ENCODE data around the gene MCU. TPM values are rescaled to one million over a fixed set of nuclear protein-coding genes. Genes with fewer than 3 reads are reported as not detected.

Gene MCU
- polyA plus RNA-seq, 1 donor (not counting 4 experiments of a cell fraction or from before 2014, with no cell fraction given): 103 TPM

- no peaks in the 10 kb centered on the region for H4K20me1 ChIP-seq (ENCODE audit: control insufficient read depth, extremely low read depth, insufficient read depth, low read length)
- H3K4me2 ChIP-seq (ENCODE audit: control insufficient read depth, extremely low read depth, insufficient read depth, low read depth, low read length): no peak overlapping the region
- H3K9me3 ChIP-seq (ENCODE audit: control insufficient read depth, low read depth, low read length): no peaks in the 10 kb centered on the region
- FAIRE-seq (no peak), DNase-seq (ENCODE audit: low read depth, low spot score) (no peak)
- no peak overlapping the region for H3K27ac ChIP-seq (ENCODE audit: control insufficient read depth, insufficient read depth, low read length)
- H3K27me3 ChIP-seq (ENCODE audit: control insufficient read depth, extremely low read depth, insufficient read depth, low read length): no peaks in the 10 kb centered on the region
- TF ChIP-seq CTCF (optimal IDR thresholded peaks at IDR 0.05 in 1 of 3, IDR thresholded peaks at IDR 0.05 in 1 of 3, conservative IDR thresholded peaks at IDR 0.05 in 1 of 3; ENCODE audit: extremely low read depth in 1 of 3, insufficient read depth in 2 of 3, low read length in 3 of 3) (no peak), EZH2 (IDR thresholded peaks at IDR 0.05; ENCODE audit: low read length) (no peak)
- dilution Hi-C loops (cut with MboI; ENCODE audit: extremely low pct_ligation_motif_present, low sequenced_read_pairs): no loop called here
- H3K9ac ChIP-seq (ENCODE audit: control insufficient read depth, extremely low read depth, insufficient read depth, low read length): no peak overlapping the region
- H3K9me1 ChIP-seq (ENCODE audit: control insufficient read depth, extremely low read depth, insufficient read depth, low read length): no peaks in the 10 kb centered on the region
- H3K79me2 ChIP-seq (ENCODE audit: control insufficient read depth, insufficient read depth, low read length): peaks cover 9% of the 10 kb centered on the region
- no peaks in the 10 kb centered on the region for H3K36me3 ChIP-seq (ENCODE audit: control insufficient read depth in 2 of 2, extremely low read depth in 1 of 2, insufficient read depth in 2 of 2, low read length in 2 of 2)
- H2AFZ ChIP-seq (ENCODE audit: control insufficient read depth, low read length): no peak overlapping the region
- no peak overlapping the region for H3K4me3 ChIP-seq (ENCODE audit: control insufficient read depth in 2 of 3, extremely low read depth in 1 of 3, insufficient read depth in 2 of 3, low read depth in 1 of 3, low read length in 3 of 3)
- H3K4me1 ChIP-seq (ENCODE audit: control insufficient read depth, extremely low read depth, insufficient read depth, low read length): no peaks in the 10 kb centered on the region
These were observed 134.4 kb downstream of the MCU start for GRCh38 chr10:72826346-72826745.

DNA sequence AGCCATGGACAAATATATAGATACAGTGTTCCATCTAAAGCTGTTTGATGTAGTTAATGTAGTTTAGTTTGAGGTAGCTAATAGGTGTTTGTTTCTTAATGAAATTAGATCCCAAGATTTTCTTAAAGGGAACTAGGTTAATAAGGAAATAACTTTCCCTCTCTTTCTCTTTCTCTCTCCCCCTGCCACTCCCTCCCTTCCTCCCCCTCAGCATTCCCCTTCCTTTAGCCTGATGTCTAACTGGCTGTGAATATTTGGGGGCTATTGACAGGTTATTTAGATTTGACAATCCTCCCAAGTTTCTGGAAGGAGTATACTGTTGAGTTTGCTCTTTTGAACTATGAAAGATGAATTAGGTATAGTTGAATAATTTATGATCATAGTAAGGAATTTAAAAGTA is 136.4 kb downstream of the MCU start:
- Histone ChIP-seq H3K4me1 (ENCODE audit: control insufficient read depth, extremely low read depth, insufficient read depth, low read length) (peaks cover 2% of the 10 kb centered on the region), H3K9me1 (ENCODE audit: control insufficient read depth, extremely low read depth, insufficient read depth, low read length) (no peaks in the 10 kb centered on the region), H3K27me3 (ENCODE audit: control insufficient read depth, extremely low read depth, insufficient read depth, low read length) (no peaks in the 10 kb centered on the region), H3K36me3 (ENCODE audit: control insufficient read depth in 2 of 2, extremely low read depth in 1 of 2, insufficient read depth in 2 of 2, low read length in 2 of 2) (no peaks in the 10 kb centered on the region), H3K79me2 (ENCODE audit: control insufficient read depth, insufficient read depth, low read length) (peaks cover 9% of the 10 kb centered on the region), H3K9me3 (ENCODE audit: control insufficient read depth, low read depth, low read length) (no peaks in the 10 kb centered on the region), H3K4me2 (ENCODE audit: control insufficient read depth, extremely low read depth, insufficient read depth, low read depth, low read length) (no peak overlapping the region), H3K27ac (ENCODE audit: control insufficient read depth, insufficient read depth, low read length) (no peak overlapping the region), H3K4me3 (ENCODE audit: control insufficient read depth in 2 of 3, extremely low read depth in 1 of 3, insufficient read depth in 2 of 3, low read depth in 1 of 3, low read length in 3 of 3) (no peak overlapping the region), H2AFZ (ENCODE audit: control insufficient read depth, low read length) (no peak overlapping the region), H4K20me1 (ENCODE audit: control insufficient read depth, extremely low read depth, insufficient read depth, low read length) (no peaks in the 10 kb centered on the region), H3K9ac (ENCODE audit: control insufficient read depth, extremely low read depth, insufficient read depth, low read length) (no peak overlapping the region)
- dilution Hi-C loops (cut with MboI; ENCODE audit: extremely low pct_ligation_motif_present, low sequenced_read_pairs): no loop called here
- DNase-seq (ENCODE audit: low read depth, low spot score) (no peak), FAIRE-seq (no peak)
- no peak for TF ChIP-seq EZH2 (IDR thresholded peaks at IDR 0.05; ENCODE audit: low read length)
- no peak for TF ChIP-seq CTCF (optimal IDR thresholded peaks at IDR 0.05 in 1 of 3, IDR thresholded peaks at IDR 0.05 in 1 of 3, conservative IDR thresholded peaks at IDR 0.05 in 1 of 3; ENCODE audit: extremely low read depth in 1 of 3, insufficient read depth in 2 of 3, low read length in 3 of 3)

Data from keratinocyte (primary cell).